Lung (tissue), 12 donors: ENCODE data around the gene FGGY. TPM values are rescaled to one million over a fixed set of nuclear protein-coding genes. Genes with fewer than 3 reads are reported as not detected.

Source experiments
- ATAC-seq: fragments of 200-7000 bp; cut with Tn5 transposase; one replicate; pipeline ENCODE4 v1.9.1; 2020; ENCODE audit warnings: moderate number of reproducible peaks; ENCODE audit not compliant: insufficient read depth, low FRiP score
- DNase-seq, 3 donors: peaks; one replicate each; pipeline ENCODE4 v3.0.0-alpha.2; 2013 to 2017
- H3K27ac ChIP-seq, 2 donors: one replicate each; pipeline ENCODE4 v1.5.1; 2013; ENCODE audit warnings: mild to moderate bottlenecking in 2 of 2, moderate library complexity in 2 of 2, control low read depth in 1 of 2, inconsistent platforms in 1 of 2, low read depth in 1 of 2, low read length in 1 of 2
- H3K27me3 ChIP-seq, 3 donors: one replicate each; pipeline ENCODE4 v1.5.1; 2013; ENCODE audit warnings: low read length in 2 of 3; ENCODE audit not compliant: control insufficient read depth in 3 of 3, insufficient read depth in 3 of 3
- H3K36me3 ChIP-seq, 4 donors: one replicate each; pipeline ENCODE4 v1.5.1; 2013; ENCODE audit warnings: low read length in 4 of 4, mild to moderate bottlenecking in 1 of 4, moderate library complexity in 1 of 4; ENCODE audit not compliant: control insufficient read depth in 4 of 4, insufficient read depth in 4 of 4
- H3K4me1 ChIP-seq, 5 donors: one replicate each; pipeline ENCODE4 v1.5.1; 2013; ENCODE audit warnings: low read length in 5 of 5, mild to moderate bottlenecking in 2 of 5, moderate library complexity in 1 of 5; ENCODE audit not compliant: control insufficient read depth in 5 of 5, insufficient read depth in 5 of 5
- H3K4me3 ChIP-seq: one replicate; pipeline ENCODE4 v1.5.1; 2013; ENCODE audit warnings: mild to moderate bottlenecking, control low read depth, moderate library complexity
- H3K9ac ChIP-seq, 2 donors: one replicate each; pipeline ENCODE4 v1.5.1; 2013; ENCODE audit warnings: low read length in 2 of 2, control low read depth in 1 of 2; ENCODE audit not compliant: insufficient read depth in 1 of 2
- H3K9me3 ChIP-seq, 4 donors: one replicate each; pipeline ENCODE4 v1.5.1; 2013; ENCODE audit warnings: low read length in 3 of 4, mild to moderate bottlenecking in 1 of 4, moderate library complexity in 1 of 4; ENCODE audit not compliant: control insufficient read depth in 4 of 4, insufficient read depth in 3 of 4
- WGBS, 2 donors: extraction: QIAGEN DNeasy Blood & Tissue Kit; methylation state at CpG; one replicate each; pipeline ENCODE4 v1.1.7; 2013; 5-methylcytosine and 5-hydroxymethylcytosine counted together
- polyA plus RNA-seq, 2 donors: library from polyadenylated mRNA; stranded (reverse); fragments of 200-250 nt; gene quantifications; one replicate each; pipeline ENCODE4 v1.2.1, GENCODE V29; 2013
- total RNA-seq, 2 donors: library from RNA; depleted of rRNA in 1 of 2; stranded (reverse); fragments of >200 nt in 1 of 2; gene quantifications; one replicate each; pipeline ENCODE4 v1.2.1, GENCODE V29; 2014 to 2021
- TF ChIP-seq, protein P1 (sequence below): IDR thresholded peaks from 2 replicates; pipeline ENCODE4 v1.5.1; 2012; ENCODE audit warnings: mild to moderate bottlenecking; ENCODE audit errors: control extremely low read depth, extremely low read depth
- donor health status: control.
- donor health status: control.
- donor health status: Bipolar disorder and iron deficiency.
- donor health status: healthy.
- donor health status: DM: yes; HTN: yes; CAD: no.

The FGGY gene
- total and polyA plus RNA-seq, 4 donors: 16.1 to 42.3 (median 18.3) TPM

DNA sequence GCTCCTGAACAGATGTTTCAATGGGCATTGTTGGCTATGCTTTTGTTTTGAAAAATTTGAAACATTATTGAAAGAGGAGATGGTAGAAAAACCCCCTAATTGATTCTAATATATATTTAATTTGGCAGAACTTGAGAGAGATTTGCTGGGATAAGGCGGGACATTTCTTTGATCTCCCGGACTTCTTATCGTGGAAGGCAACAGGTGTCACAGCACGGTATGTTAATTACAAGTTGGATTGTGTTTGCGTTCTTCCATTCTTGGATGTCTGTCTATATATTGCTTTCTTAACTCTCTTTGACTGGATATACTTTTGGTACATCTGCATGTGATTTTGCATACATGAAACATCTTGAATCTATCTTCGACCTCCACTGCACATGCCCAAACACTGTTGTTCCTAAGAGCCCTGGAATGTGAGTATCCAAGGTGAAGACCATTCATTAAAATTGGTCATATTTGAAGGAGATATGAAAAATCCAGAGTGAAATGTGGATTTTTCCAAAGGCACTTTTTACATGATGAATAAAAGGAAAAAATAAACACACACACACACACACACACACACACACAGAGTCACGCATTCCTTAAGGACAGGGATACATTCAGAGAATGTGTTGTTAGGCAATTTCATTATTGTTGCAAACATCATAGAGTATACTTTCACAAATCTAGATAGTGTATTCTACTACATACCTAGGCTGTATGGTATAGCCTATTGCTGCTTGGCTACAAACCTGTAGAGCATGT is 81.9 kb downstream of the FGGY start:
- Histone ChIP-seq H3K27ac (no peak overlapping the region), H3K27me3 (no peaks in the 10 kb centered on the region), H3K4me3 (no peak overlapping the region), H3K9me3 (no peaks in the 10 kb centered on the region), H3K36me3 (peaks cover 0 to 2% (median 0%) of the 10 kb centered on the region in 4 donors), H3K9ac (no peak overlapping the region), H3K4me1 (no peaks in the 10 kb centered on the region)
- 85 to 91% methylated on average over 7 of the region's 7 CpGs for WGBS, 2 donors
- DNase-seq: no peak
- TF ChIP-seq, protein P1, sequence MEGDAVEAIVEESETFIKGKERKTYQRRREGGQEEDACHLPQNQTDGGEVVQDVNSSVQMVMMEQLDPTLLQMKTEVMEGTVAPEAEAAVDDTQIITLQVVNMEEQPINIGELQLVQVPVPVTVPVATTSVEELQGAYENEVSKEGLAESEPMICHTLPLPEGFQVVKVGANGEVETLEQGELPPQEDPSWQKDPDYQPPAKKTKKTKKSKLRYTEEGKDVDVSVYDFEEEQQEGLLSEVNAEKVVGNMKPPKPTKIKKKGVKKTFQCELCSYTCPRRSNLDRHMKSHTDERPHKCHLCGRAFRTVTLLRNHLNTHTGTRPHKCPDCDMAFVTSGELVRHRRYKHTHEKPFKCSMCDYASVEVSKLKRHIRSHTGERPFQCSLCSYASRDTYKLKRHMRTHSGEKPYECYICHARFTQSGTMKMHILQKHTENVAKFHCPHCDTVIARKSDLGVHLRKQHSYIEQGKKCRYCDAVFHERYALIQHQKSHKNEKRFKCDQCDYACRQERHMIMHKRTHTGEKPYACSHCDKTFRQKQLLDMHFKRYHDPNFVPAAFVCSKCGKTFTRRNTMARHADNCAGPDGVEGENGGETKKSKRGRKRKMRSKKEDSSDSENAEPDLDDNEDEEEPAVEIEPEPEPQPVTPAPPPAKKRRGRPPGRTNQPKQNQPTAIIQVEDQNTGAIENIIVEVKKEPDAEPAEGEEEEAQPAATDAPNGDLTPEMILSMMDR: no peak
- no peak for ATAC-seq

DNA sequence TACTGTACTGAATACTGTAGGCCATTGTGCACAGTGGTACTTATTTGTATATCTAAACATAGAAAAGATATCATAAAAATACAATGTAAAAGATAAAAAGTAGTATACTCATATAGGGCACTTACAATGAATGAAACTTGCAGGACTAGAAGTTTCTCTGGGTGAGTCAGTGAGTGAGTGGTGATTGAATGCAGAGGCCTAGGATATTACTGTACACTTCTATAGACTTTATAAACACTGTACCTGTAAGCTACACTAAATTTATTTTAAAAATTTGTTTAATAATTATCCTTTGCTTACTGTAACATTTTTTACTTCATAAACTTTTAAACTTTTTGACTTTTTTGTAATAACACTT is 82.5 kb downstream of the FGGY start:
- no peak for ATAC-seq
- no peak overlapping the region for H3K9ac ChIP-seq
- DNase-seq: no peak

DNA sequence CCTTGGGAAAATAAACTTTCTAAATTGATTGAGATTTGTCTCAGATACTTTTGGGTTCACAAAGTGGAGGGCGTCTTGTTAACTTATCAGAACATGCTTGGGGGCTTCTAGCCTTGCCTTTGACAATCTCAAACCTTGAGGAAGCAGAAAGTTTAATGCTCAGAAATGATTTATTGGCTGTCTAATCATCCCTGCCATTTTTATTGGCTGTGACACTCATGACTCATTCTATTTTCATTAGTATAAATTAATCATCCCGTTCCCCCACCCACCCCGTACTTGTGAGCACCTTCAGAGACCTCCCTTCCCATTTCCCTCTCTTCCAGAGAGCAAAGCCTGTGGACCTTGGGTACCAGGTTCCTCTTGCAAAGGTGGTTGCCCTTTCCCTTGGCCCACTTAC is 87.1 kb downstream of the FGGY start:
- Histone ChIP-seq H3K9me3 (no peaks in the 10 kb centered on the region), H3K36me3 (peaks cover 0 to 2% (median 0%) of the 10 kb centered on the region in 4 donors), H3K9ac (no peak overlapping the region), H3K4me3 (no peak overlapping the region), H3K4me1 (no peaks in the 10 kb centered on the region), H3K27me3 (no peaks in the 10 kb centered on the region), H3K27ac (no peak overlapping the region)
- ATAC-seq: no peak
- DNase-seq: no peak
- TF ChIP-seq, protein P1: no peak
- 81 to 82% methylated on average over 3 of the region's 3 CpGs for WGBS, 2 donors

More for the DNA sequence above, 82.5 kb downstream of the FGGY start:
- Histone ChIP-seq H3K27me3 (no peaks in the 10 kb centered on the region), H3K4me3 (no peak overlapping the region), H3K27ac (no peak overlapping the region), H3K4me1 (no peaks in the 10 kb centered on the region), H3K36me3 (peaks cover 0 to 2% (median 0%) of the 10 kb centered on the region in 4 donors), H3K9me3 (no peaks in the 10 kb centered on the region)
- TF ChIP-seq, protein P1: no peak

DNA sequence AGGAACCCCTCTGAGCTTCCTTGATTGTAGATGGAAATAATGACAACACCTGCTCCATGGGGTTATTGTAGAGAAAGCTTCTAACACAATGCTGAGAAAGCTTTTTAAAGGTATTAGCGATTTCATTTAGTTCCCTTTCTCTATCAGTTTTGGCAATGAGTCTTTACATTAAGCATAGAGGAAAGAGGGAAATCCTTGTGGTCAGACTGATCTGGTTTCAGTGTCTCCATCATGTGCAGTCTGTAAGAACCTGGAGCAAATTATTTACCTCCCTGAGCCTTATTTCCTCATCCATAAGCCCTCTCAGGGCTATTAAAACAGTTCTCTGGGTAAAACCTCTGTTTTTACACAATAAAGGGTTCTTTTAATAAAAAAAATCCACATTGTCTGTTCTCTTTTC is 87.5 kb downstream of the FGGY start:
- TF ChIP-seq, protein P1: no peak
- DNase-seq (no peak), ATAC-seq (no peak)
- WGBS, 2 donors: 32 to 65% methylated on average over 1 of the region's 1 CpG
- Histone ChIP-seq H3K36me3 (peaks cover 0 to 2% (median 0%) of the 10 kb centered on the region in 4 donors), H3K9me3 (no peaks in the 10 kb centered on the region), H3K9ac (no peak overlapping the region), H3K4me3 (no peak overlapping the region), H3K27me3 (no peaks in the 10 kb centered on the region), H3K27ac (no peak overlapping the region), H3K4me1 (no peaks in the 10 kb centered on the region)
